Activated naive CD4-positive, alpha-beta T cell treated with Interleukin-2 at 50 U/mL for 16 hours (primary cell): Measurements from ENCODE around the gene SPIRE2.
"Not testable (repeated sequence)": the region's sequence is repeated elsewhere in the genome, so short reads cannot be mapped to it uniquely, and the experiment has no call there.

Experiments
- DNase-seq: peaks from one replicate; pipeline ENCODE4 v3.0.0-alpha.2; 2020

SPIRE2 gene

GRCh38 chr16:89815639-89816348, 12.5 kb upstream of the SPIRE2 start:
- DNase-seq, result no peak

GRCh38 chr16:89818851-89819403, 9.3 kb upstream of the SPIRE2 start:
- not testable (repeated sequence) for DNase-seq

DNA sequence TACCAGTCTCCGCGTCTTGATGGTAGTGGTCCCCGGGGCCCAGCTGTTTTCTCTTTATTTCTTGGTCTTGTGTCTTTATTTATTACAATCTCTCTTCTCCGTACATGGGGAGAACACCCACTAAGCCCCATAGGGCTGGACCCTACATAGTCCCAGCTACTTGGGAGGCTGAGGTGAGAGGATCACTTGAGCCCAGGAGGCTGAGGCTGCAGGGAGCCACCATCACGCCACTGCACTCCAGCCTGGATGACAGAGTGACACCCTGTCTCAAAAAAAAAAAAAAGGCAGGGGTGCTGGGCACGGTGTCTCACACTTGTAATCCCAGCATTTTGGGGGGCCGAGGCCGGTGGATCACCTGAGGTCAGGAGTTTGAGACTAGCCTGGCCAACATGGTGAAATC, 8.8 kb upstream of the SPIRE2 start:
- not testable (repeated sequence) for DNase-seq

DNA sequence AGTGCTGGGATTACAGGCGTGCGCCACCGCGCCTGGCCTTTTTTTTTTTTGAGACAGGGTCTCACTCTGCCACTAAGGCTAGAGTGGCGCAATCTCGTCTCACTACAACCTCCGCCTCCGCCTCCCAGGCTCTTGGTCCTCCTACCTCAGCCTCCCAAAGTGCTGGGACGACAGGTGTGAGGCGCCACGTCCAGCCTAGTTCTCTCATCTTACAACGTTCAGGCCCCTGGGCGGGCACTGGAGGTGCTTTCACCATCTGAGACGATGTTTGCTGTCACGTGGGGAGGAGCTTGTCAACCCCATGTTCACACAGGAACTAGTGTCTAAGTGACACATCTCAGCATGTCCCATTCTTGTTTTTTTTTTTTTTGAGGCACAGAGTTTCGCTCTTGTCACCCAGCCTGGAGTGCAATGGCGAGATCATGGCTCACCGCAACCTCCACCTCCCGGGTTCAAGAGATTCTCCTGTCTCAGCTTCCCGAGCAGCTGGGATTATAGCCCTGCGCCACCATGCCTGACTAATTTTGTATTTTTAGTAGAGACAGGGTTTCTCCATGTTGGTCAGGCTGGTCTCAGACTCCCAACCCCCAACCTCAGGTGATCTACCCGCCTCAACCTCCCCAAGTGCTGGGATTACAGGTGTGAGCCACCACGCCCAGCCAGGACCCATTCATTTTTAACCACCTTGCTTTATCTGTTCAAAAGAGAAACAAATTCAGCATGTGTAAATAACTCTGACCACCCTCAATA, 6.7 kb upstream of the SPIRE2 start:
- DNase-seq, result no peak

DNA sequence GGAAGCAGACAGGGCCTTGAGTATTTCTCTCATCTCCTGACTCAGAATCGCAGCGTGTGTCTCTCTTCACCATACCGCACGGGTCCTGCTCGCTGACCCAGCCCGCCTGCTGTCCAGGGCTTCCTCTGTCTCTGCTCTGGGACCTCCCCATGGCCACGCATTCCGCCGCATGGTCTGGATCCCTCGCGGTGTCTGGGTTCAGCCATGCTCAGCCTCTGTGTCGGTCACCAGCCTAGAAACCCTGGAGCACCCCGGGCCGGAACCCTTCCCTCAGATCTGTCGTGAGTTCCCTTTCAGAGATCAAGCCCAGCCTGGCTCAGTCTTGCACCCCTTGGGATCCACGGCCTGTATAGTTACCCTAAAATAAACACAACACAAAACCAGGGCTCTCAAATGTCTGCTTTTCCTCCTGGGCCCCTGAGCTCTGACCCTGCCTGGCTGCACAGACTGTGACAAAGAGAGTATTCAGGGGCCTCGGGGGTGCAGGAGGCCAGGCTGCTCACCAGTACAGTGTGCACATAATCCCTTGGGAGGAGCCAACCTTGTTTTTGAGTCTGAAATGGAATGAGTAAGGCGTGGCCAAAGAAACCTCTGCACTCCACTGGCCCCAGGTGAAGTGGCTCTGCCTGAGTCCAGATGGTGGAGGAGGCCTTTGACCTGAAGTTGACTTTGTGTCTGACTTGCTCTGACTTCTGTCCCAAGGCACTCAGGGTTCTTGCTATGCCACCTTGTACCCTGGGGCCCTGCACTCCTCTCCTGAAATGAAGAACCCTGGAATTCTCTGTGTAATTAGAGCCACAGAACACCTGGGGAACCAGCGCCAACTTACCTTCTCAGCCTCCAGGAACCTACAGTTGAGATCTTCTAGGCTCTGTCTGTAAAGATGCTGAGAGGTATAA, 5.8 kb upstream of the SPIRE2 start:
- no peak for DNase-seq

- DNase-seq, result no peak
Observed at GRCh38 chr16:89823087-89823823, 5.0 kb upstream of the SPIRE2 start.

- DNase-seq, result not testable (repeated sequence)
Observed at GRCh38 chr16:89823824-89824148, 4.5 kb upstream of the SPIRE2 start.

DNA sequence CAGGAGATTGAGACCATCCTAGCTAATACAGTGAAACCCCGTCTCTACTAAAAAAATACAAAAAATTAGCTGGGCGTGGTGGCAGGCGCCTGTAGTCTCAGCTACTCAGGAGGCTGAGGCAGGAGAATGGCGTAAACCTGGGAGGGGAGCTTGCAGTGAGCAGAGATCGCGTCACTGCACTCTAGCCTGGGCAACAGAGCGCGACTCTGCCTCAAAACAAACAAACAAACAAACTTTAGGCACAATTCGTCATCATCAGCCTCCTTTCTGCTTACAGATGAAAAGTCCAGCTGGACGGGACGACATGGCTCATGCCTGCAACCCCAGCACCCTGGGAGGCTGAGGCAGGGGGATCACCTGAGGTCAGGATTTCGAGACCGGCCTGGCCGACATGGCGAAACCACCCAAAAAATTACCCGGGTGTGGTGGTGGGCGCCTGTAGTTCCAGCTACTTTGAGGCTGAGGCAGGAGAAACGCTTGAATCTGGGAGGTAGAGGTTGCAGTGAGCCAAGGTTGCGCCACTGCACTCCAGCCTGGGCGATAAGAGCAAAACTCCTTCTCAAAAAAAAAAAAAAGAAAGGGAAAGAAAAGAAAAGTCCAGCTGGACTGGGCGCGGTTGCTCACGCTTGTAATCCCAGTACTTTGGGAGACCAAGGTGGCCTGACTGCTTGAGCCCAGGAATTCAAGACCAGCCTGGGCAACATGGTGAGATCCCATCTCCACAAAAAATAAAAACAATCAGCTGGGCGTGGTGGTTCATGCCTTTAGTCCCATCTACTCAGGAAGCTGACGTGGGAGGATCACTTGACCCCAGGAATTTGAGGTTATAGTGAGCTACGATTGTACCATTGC, 1.5 kb upstream of the SPIRE2 start:
- no peak for DNase-seq

GRCh38 chr16:89827383-89828198, 684 bp upstream of the SPIRE2 start:
- DNase-seq, result no peak

DNA sequence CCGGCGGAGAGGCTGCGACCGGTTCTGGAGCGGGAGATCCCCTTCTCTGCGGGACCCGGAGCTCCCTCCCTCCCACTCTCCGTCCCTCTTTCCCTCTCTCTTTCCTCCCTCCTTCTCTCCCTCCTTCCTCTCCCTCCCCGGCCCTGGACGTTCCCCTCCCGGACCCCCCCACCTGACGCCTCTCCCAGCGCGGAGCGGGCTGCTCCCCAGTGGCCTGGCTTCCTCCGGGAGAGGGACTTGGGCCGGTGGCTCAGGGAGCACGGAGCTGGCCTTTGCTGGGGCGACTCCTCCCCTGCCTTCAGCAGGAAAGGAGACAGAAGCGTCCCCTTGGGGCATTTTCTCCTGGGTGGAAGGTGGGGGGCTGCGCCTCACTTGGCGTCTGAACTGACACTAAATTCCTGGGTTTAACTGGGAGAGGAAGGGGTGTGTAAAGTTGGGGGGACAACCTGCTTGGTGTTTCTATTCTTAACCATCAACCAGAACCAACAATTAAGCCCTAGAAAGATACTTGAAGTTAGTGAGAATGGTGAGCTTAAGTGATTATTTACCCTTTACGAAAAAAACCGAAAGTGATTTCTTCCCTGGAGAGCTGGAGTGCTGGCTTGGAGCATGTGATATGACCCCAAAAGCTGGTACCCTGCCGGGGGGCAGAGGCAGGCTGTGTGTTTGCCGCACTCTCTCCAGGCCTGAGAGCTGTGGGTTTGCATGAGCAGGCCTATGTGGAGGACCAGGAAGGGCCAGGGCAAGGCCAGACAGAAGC, 775 bp downstream of the SPIRE2 start:
- DNase-seq, result no peak

- no peak for DNase-seq
Observed at GRCh38 chr16:89829630-89830437, 1.6 kb downstream of the SPIRE2 start.

- no peak for DNase-seq
Observed at GRCh38 chr16:89831810-89832328, 3.6 kb downstream of the SPIRE2 start.

GRCh38 chr16:89833664-89834363, 5.5 kb downstream of the SPIRE2 start:
- not testable (repeated sequence) for DNase-seq

- not testable (repeated sequence) for DNase-seq
Observed at GRCh38 chr16:89834813-89835363, 6.6 kb downstream of the SPIRE2 start.

- DNase-seq, result not testable (repeated sequence)
Observed at GRCh38 chr16:89836484-89836883, 8.2 kb downstream of the SPIRE2 start.

DNA sequence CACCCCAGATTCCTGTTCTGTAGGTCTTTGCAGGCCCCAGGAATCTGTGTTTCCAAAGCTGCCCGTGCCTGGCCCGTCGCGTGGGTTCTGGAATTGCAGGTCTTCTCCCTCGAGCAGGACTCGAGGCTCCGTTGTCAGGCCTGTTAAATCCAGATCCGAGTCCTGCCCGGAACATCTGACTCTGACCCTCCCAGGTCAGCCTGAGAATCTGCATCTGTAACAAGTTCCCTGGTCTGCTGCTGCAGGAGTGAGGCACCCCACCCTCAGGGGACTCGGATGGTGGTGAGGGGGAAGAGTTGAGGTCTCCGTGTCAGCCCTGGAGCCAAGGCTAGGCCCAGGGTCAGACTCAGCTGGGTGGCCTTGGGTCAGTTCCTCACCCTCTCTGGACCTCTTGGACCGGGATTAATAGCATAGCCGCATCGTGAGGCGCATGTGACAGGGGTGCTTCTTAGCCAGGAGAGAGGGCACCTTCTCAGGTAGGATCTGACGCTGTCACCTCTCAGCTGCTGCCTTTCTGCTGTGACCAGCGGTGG, 8.8 kb downstream of the SPIRE2 start:
- no peak for DNase-seq

- peak; percentile 35 for DNase-seq
Observed at GRCh38 chr16:89841275-89841674, 13.0 kb downstream of the SPIRE2 start.
